Measurements from ENCODE around the gene GMNN.

GRCh38 chr6:24744911-24745310, 29.8 kb upstream of the GMNN start:
- TF ChIP-seq EZH2 (IDR thresholded peaks at IDR 0.05; ENCODE audit: low read depth, unreplicated experiment) (no peak), NANOG (IDR thresholded peaks at IDR 0.05; ENCODE audit: borderline replicate concordance) (no peak), ETS1 (IDR thresholded peaks at IDR 0.05) (no peak), JUNB (IDR thresholded peaks at IDR 0.05; ENCODE audit: unreplicated experiment) (no peak)
- TF ChIP-seq, protein P1, sequence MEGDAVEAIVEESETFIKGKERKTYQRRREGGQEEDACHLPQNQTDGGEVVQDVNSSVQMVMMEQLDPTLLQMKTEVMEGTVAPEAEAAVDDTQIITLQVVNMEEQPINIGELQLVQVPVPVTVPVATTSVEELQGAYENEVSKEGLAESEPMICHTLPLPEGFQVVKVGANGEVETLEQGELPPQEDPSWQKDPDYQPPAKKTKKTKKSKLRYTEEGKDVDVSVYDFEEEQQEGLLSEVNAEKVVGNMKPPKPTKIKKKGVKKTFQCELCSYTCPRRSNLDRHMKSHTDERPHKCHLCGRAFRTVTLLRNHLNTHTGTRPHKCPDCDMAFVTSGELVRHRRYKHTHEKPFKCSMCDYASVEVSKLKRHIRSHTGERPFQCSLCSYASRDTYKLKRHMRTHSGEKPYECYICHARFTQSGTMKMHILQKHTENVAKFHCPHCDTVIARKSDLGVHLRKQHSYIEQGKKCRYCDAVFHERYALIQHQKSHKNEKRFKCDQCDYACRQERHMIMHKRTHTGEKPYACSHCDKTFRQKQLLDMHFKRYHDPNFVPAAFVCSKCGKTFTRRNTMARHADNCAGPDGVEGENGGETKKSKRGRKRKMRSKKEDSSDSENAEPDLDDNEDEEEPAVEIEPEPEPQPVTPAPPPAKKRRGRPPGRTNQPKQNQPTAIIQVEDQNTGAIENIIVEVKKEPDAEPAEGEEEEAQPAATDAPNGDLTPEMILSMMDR (conservative IDR thresholded peaks at IDR 0.05; ENCODE audit: low read depth in 2 of 2): no peak
